ENCODE data around the gene PRR22.
A peak's percentile ranks its signal among the peaks of the same experiment; 100 is the strongest.

Gene PRR22

GRCh38 chr19:5784581-5785147 is at the start of gene PRR22:
TSS of gene PRR22 (minus strand) at chr19:5784746. CDS start at chr19:5784660, 86 bp downstream.
- DNase-seq: no peak

DNA sequence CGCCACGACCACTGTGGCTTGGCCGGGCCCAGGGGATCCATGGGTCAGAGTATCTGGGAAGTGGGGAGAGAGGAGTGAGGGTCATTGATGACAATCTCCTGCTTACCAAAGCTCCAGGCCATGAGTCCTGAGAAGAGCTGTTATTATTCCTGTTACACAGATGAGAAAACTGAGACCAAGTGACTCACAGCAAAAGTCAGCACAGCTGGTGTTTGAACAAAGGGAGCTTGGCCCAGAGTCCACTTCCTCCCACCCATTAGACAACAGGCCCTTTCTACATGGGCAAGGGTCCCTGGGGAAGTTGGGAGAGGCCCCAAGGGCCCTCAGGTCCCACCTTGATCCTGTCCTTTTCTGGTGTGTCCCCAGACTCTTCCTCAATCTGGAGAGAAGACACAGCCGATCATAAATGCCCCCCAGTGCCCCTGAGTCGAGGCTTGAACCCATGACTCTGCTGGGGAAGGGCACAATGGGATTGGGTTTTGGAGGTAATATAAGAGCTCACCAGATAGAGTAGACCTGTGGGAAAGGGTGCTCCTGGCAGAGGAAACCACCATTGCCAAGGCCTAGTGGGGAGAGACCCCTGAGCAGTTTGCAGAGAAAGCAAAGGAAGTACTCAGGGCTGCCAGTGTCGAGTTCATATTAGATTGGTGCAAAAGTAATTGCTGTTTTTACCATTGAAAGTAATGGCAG is 48.1 kb upstream of the PRR22 start:
- DNase-seq: no peak

- DNase-seq: no peak
Observed at GRCh38 chr19:5832061-5832460, 47.5 kb upstream of the PRR22 start.

- no peak for DNase-seq
Observed at GRCh38 chr19:5831159-5831558, 46.6 kb upstream of the PRR22 start.

DNA sequence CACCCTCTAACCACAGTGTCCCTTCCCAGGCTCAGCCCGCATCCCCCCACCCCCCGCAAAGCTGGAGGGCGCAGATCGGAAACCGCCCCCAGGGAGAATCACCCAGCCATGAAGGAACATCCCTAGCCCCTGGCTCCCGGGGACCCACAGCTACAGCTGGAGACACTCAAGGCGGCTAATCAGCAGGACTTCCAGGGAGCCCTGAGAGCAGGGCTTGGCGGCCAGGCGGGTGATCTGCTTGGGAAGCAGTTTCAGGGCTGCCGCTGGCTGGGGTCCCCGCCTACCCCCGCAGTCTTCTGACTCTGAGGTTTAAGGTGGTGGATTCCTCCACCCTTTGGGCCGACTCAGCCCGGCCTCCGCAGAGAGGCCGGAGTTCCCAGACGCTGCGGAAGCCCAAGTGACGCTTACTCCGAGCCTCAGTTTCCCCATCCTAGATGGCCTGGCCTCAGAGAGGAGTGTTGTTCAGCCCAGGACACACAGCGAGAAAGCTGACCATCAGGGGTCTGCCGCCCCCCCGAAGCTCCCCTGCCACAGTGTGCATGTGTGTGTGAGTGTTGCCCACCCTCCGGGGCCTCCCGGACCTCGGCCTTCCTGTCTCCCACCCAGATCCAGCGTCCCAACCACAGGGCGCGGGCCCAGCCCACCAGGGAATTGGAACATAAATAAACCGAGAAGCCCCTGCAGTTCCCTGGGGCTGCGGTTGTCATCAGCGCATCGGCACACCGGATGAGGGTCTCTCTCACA is 45.2 kb upstream of the PRR22 start:
- no peak for DNase-seq

- DNase-seq: peak; percentile 13
Observed at GRCh38 chr19:5828661-5829566, 44.4 kb upstream of the PRR22 start.

DNA sequence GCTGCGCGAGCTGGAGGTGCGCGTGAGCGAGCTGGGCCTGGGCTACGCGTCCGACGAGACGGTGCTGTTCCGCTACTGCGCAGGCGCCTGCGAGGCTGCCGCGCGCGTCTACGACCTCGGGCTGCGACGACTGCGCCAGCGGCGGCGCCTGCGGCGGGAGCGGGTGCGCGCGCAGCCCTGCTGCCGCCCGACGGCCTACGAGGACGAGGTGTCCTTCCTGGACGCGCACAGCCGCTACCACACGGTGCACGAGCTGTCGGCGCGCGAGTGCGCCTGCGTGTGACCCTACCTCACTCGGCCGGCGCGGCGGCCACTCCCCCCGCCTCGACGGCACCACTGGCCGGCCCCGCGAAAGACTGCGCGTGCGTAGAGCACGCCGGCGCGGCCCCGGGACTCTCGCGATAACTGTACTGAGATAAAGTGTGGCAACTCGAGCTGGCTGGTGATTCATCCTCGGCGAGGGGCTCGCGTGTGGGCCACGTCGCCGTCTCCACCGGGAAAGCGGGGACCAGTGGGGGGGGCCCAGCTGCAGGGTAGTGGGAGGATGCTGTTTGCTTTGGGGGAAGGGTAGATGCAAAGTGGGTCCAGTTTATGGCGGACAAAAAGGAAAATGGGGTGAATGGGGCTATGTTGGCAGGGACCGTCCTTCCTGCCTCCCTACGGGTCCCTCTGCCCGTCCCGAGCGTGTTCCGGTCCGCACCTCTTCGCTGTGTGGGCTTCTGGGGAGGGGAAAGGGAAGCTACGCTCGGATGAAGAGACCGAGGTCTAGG is 43.5 kb upstream of the PRR22 start:
- peak; percentile 92 for DNase-seq

DNA sequence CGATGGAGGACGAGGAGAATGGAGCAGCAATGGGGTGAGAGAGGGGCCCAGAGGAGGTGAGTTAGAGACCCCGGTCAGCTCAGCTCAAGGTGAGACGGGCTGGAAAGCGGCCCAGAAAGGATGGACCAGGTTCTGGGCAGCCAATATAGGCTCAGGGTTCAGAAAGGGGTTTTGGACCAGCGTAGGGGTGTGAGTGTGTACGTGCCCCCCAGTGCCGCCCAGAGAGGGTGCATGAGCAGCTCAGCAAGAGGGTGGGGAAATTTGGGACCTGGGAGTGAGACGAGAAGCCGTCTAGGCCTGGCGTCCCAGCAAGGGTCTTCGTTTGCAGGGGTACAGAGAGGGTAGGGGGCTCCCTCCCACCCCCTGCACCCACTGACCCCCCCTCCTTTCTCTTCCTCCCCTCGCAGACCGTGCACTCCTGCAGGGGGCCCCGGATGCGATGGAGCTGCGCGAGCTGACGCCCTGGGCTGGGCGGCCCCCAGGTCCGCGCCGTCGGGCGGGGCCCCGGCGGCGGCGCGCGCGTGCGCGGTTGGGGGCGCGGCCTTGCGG is 42.9 kb upstream of the PRR22 start:
- DNase-seq: no peak

DNA sequence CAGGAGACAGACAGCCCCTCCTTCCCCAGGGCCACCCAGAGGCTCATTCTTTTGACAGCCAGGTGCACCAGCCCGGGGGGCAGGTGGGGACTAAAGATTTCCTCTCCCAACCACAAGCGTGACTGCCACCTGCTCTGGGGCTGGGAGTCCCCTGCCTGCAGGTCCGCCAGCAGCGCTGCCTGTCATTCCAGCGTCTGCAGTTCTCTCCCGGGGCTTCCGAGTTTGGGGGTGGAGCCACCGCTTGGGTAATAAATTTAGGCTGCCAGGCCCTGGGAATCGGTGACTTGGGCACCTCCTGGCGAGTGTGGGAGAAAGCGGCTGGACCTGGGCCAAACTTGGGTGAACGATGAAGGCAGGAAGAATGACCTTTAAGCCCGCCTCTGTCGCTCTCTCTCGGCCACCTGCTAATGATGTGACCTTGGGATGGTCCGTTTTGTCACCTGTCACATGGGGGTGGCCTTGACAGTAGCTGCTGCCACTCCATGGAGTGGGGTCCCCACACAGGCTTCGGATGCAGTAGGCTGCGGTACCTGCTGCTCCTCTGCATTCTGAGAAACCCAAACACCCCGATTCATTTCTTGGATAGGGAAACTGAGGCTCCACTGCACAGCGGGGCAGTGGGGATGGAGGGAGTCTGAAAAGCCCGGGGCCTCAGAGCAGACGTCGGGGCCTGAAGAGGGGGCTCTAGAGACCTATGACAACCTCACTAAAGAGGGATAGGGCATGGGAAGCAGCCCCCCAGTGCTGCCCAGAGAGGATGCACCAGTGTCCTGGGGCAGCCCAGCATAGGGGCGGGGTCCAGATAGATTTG is 42.2 kb upstream of the PRR22 start:
- DNase-seq: peak; percentile 34

DNA sequence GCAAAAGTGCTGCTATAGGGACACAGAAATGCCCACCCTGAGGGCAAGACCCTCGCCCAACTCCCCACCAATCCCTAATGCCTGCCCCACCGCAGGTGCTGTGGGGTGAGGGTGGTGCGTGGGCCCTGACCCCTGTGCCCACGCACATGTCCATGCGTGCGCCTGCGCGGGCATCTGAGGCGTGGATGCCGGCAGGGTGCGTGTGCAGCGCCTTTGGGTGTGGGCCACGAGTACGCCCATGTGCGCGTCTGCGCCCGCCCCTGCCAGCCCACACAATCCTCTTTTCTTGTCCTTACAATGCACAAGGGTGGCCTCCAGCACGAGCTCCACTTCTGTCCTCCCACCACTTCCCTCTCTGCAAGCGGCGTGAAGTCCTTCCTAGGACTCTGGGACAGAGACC is 40.6 kb upstream of the PRR22 start:
- no peak for DNase-seq

- no peak for DNase-seq
Observed at GRCh38 chr19:5824751-5825150, 40.2 kb upstream of the PRR22 start.

- no peak for DNase-seq
Observed at GRCh38 chr19:5823579-5824281, 39.2 kb upstream of the PRR22 start.

GRCh38 chr19:5822181-5822844 is 37.8 kb upstream of the PRR22 start:
- no peak for DNase-seq

DNA sequence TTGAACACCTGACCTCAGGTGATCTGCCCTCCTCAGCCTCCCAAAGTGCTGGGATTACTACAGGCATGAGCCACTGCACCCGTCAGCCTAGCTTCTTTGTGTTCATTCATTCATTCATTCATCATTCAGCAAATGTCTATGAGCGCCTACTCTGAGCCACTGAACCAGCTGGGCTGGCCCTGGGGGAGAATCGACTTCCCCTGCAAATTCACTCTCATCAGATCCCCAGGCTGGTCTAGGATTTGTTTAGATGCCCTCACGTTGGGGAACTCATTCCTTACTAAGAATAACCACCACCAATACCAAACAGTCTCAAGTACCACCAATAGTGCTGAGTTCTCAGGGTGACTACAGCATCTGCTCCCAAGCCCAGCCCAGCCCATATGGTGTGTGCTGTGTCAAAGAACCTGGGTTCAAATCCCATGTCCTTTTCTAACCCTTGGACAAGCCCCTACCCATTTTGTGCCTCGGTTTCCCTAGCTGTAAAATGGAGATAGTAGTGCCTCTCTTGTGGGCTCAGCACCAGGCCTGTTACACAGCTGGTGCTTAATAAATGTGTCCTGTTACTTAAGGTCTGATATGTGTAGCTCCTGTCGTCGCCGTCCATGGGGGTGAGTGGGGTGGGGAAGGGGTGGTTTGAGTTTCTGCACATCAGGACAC is 37.1 kb upstream of the PRR22 start:
- DNase-seq: no peak

GRCh38 chr19:5820785-5821184 is 36.2 kb upstream of the PRR22 start:
- no peak for DNase-seq

- DNase-seq: no peak
Observed at GRCh38 chr19:5818594-5818993, 34.0 kb upstream of the PRR22 start.

DNA sequence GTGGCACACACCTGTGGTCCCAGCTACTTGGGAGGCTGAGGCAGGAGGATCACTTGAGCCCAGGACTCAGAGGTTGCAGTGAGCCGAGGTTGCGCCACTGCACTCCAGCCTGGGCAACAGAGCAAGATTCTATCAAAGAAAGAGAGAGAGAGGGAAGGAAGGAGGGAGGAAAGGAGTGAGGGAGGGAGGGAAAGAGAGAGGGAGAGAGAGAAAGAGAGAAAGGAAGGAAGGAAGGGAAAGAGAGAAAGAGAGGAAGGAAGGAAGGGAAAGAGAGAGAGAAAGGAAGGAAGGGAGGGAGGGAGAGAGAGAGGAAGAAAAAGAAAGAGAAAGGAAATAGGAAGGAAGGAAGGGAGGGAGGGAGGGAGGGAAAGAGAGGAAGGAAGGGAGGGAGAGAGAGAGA is 32.7 kb upstream of the PRR22 start:
- DNase-seq: no peak

DNA sequence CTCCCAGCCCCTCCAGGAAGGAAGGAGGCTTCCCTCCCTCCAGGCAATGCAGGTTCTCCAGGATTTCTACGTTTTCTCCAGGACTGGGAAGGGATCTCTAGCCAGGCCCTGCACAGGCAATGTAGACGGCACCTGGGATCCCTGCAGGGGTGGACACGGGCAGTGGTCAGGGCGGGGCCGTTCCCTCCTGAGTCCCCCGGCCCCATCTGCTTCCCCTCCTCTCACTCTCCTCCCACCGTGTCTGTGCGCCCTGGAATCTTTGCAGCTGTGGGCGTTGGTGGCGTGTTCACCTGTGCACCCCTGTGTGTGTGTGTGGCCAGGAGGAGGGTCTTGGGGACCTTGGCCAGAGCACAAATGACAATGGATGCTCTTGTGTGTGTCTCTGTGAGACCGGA is 30.3 kb upstream of the PRR22 start:
- no peak for DNase-seq

DNA sequence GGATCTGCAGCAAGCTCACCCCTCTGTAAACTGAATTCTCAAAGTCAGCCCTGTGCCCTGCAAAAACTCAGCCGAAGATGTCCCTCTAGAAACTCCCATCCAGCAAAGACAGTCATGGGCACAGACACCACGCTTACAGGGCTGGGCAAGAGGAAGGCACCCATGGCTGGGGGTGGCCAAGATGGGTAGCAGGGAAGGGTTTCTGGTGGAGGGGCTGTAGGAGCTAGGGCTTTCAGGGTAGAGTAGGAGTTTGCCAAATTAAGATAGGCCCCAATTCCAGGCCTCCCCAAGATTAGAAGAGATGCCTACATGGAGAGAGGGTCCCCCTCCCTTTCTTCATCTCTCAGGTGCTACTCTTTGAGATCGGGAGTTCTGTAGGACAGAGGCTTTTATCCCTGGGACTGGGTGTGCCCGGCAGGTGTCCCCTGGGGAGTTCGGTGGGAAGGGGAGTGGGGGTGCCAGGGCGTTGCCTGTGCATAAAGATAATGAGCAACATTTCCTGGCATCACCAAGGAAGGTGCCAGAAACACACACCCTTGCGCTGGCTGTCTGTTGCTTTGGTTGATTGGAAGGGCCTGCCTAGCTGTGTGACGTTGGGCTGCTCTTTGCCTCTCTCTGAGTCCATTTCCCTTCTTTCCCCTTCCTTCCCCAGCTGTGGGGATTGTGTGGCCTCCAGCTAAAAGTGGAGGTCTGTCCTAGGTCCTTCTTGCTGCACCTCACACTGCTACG is 29.7 kb upstream of the PRR22 start:
- no peak for DNase-seq

Measured in CD4-positive, alpha-beta T cell treated with Interleukin-6 for 4 hours (primary cell).